ENCODE measurements around the gene ABI1. TPM values are rescaled to one million over a fixed set of nuclear protein-coding genes. Genes with fewer than 3 reads are reported as not detected.
A peak's percentile ranks its signal among the peaks of the same experiment; 100 is the strongest.

ABI1 gene
- total RNA-seq, 1 donor from 2014 or later, result 45.5 TPM

DNA sequence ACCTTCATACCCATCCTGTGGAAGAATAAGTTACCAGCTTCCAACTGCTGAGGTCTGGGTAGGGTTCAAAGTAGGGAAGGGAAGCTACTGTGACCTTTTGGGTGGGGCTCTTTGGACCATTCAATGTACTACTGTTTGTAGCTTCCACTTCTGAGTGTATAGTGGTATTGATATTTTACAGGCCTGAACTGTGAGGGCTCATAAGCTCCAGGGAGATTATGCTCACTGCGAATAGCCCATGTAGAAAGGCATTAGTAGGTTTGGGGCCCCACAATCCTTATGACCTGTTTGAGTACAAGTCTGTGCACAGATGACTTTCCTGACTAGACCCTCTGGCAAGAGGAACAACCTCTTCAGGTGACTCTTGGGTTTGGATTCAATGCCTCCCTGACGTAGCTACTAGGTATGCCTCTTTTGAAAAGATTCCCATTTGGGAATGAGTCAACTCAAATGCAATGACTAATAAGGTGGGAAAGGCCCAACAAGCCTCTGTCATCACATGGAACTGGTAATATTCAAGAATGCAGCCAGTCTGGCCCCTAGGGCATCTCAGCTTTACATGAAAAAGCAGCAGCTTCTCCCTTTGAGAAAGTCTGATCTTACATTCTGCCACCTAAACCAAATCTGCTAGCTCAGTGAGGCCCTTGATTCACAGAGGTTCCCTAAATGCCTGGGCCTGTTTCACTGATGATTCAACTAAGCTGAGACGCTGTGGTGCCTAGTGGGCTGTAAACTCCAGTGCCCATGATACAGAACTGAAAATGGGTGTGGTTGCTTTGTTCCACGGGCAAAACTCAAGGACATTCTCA lies 79.8 kb downstream of the ABI1 start:
- no peak overlapping the region for H3K4me3 Mint-ChIP-seq
- H3K36me3 Mint-ChIP-seq, result no peaks in the 10 kb centered on the region
- TF ChIP-seq, protein P1, sequence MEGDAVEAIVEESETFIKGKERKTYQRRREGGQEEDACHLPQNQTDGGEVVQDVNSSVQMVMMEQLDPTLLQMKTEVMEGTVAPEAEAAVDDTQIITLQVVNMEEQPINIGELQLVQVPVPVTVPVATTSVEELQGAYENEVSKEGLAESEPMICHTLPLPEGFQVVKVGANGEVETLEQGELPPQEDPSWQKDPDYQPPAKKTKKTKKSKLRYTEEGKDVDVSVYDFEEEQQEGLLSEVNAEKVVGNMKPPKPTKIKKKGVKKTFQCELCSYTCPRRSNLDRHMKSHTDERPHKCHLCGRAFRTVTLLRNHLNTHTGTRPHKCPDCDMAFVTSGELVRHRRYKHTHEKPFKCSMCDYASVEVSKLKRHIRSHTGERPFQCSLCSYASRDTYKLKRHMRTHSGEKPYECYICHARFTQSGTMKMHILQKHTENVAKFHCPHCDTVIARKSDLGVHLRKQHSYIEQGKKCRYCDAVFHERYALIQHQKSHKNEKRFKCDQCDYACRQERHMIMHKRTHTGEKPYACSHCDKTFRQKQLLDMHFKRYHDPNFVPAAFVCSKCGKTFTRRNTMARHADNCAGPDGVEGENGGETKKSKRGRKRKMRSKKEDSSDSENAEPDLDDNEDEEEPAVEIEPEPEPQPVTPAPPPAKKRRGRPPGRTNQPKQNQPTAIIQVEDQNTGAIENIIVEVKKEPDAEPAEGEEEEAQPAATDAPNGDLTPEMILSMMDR (conservative IDR thresholded peaks at IDR 0.05), result no peak
- no peak for DNase-seq (ENCODE audit: extremely low spot score, unreplicated experiment)
- no peaks in the 10 kb centered on the region for H3K9me3 Mint-ChIP-seq
- no peaks in the 10 kb centered on the region for H3K27me3 Mint-ChIP-seq
- peak overlapping the region; percentile 59 for H3K27ac Mint-ChIP-seq
- peaks cover 4% of the 10 kb centered on the region for H3K4me1 Mint-ChIP-seq (ENCODE audit: unreplicated experiment)

DNA sequence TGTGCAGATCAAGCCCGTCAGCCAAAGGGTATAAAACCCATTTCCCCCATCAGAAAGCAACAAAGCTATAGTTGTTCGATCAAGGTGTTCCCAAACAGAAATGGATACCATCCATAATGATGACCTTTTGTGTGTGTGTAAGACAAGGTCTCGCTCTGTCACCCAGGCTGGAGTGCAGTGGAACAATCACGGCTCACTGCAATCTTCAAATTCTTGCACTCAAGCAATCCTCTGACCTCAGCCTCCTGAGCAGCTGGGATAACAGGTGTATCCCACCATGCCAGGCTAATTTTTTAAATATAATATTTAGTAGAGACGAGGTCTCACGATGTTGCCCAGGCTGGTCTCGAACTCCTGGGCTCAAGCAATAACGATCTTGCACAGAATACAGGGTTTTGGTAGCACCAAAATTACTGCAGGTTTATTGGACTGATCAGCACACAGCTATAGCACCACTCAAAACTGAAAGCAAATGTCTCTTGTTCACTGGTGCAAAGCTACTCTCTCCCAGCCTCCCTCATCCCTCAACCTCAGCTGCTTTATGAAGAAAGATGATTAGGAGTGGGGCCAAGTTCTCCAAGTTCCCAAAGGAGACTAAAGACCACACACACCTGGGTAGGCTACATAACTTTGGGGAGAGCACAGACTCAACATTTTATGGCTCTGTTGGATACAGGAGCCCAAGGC lies 80.5 kb downstream of the ABI1 start:
- no peak overlapping the region for H3K4me3 Mint-ChIP-seq
- H3K27me3 Mint-ChIP-seq, result no peaks in the 10 kb centered on the region
- no peaks in the 10 kb centered on the region for H3K9me3 Mint-ChIP-seq
- TF ChIP-seq, protein P1 (conservative IDR thresholded peaks at IDR 0.05), result no peak
- H3K36me3 Mint-ChIP-seq, result no peaks in the 10 kb centered on the region
- no peak for DNase-seq (ENCODE audit: extremely low spot score, unreplicated experiment)
- H3K27ac Mint-ChIP-seq, result peak overlapping the region; percentile 59
- peaks cover 4% of the 10 kb centered on the region for H3K4me1 Mint-ChIP-seq (ENCODE audit: unreplicated experiment)

DNA sequence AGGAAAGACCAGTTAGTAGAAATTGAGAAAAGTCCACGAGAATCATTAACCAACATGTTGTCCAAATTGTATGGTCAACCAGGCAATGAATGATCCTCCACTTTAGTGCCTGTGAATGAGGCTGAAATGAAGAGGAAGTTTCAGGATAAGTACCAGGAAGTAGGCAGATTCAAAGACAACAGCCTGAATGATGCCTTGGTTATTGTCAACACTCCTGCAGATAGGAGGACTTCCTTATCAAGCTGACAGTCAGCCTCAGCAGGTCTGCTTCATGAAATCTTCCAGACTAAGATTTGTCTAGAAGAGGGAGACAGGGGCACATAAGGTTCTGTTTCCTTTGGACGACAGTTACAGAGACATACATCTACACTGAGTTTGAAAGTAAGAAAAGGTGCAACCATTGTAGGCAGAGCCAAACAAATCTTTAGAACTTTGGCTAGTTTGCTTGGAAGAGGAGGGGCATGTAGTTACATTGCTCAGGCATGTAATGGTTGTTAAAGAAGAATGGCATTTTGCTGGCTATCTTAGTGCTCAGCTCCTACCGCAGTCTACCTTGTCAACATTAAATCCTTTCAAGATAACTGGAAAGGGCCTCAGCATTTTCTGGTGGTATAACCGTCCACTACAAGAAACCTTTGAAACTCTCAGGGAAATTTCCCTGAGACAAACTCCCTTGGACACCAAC lies 81.4 kb downstream of the ABI1 start:
- no peak for DNase-seq (ENCODE audit: extremely low spot score, unreplicated experiment)
- H3K9me3 Mint-ChIP-seq, result no peaks in the 10 kb centered on the region
- H3K27ac Mint-ChIP-seq, result peak overlapping the region; percentile 17
- H3K4me3 Mint-ChIP-seq, result no peak overlapping the region
- no peaks in the 10 kb centered on the region for H3K27me3 Mint-ChIP-seq
- H3K4me1 Mint-ChIP-seq (ENCODE audit: unreplicated experiment), result peaks cover 4% of the 10 kb centered on the region
- H3K36me3 Mint-ChIP-seq, result no peaks in the 10 kb centered on the region
- TF ChIP-seq, protein P1 (conservative IDR thresholded peaks at IDR 0.05), result no peak

DNA sequence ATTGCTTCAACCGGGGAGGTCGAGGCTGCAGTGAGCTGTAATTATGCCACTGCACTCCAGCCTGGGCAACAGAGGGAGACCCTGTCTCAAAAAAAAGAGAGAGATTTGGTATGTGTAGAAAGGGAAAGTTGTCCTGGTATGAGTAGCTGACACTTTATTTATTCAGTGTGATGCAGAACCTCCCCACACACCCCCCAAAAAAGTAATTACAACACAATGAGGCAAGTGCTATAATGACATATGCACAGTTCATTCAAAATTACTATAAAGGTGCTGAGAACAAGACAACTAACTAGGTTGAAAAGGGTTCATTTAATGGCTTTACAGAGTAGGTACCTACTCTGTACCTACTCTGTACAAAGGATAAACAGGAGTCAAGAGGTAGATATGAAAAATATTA lies 83.1 kb downstream of the ABI1 start:
- no peak overlapping the region for H3K27ac Mint-ChIP-seq
- peaks cover 4% of the 10 kb centered on the region for H3K4me1 Mint-ChIP-seq (ENCODE audit: unreplicated experiment)
- H3K4me3 Mint-ChIP-seq, result no peak overlapping the region
- H3K9me3 Mint-ChIP-seq, result no peaks in the 10 kb centered on the region
- H3K36me3 Mint-ChIP-seq, result no peaks in the 10 kb centered on the region
- TF ChIP-seq, protein P1 (conservative IDR thresholded peaks at IDR 0.05), result no peak
- H3K27me3 Mint-ChIP-seq, result no peaks in the 10 kb centered on the region
- no peak for DNase-seq (ENCODE audit: extremely low spot score, unreplicated experiment)

- no peak overlapping the region for H3K27ac Mint-ChIP-seq
- peaks cover under 1% of the 10 kb centered on the region for H3K4me1 Mint-ChIP-seq (ENCODE audit: unreplicated experiment)
- no peak overlapping the region for H3K4me3 Mint-ChIP-seq
- H3K36me3 Mint-ChIP-seq, result no peaks in the 10 kb centered on the region
- DNase-seq (ENCODE audit: extremely low spot score, unreplicated experiment), result no peak
- no peaks in the 10 kb centered on the region for H3K27me3 Mint-ChIP-seq
- TF ChIP-seq, protein P1 (conservative IDR thresholded peaks at IDR 0.05), result no peak
- no peaks in the 10 kb centered on the region for H3K9me3 Mint-ChIP-seq
Observed at GRCh38 chr10:26776258-26776657, 84.5 kb downstream of the ABI1 start.
